Thyroid gland (tissue), 4 donors: ENCODE data around the gene BRWD1. TPM values are rescaled to one million over a fixed set of nuclear protein-coding genes. Genes with fewer than 3 reads are reported as not detected.

Experiments used
- DNase-seq, 2 donors: peaks; one replicate each; pipeline ENCODE4 v3.0.0-alpha.2; 2019
- H3K27ac ChIP-seq, 3 donors: fragments of 200-600 bp; sonication (generic); 1 replicate in 2 of 3; 2 replicates in 1 of 3; pipeline ENCODE4 v1.5.1; 2016 to 2019; ENCODE audit warnings: mild to moderate bottlenecking in 1 of 3, moderate library complexity in 1 of 3
- H3K27me3 ChIP-seq: fragments of 200-600 bp; sonication (generic); one replicate; pipeline ENCODE4 v1.5.1; 2019
- H3K36me3 ChIP-seq, 2 donors: fragments of 200-600 bp; sonication (generic); one replicate each; pipeline ENCODE4 v1.5.1; 2016 to 2019
- H3K4me1 ChIP-seq, 2 donors: fragments of 200-600 bp; sonication (generic); one replicate each; pipeline ENCODE4 v1.5.1; 2017 to 2019
- H3K4me3 ChIP-seq, 3 donors: fragments of 200-600 bp; sonication (generic); replicated peaks in 1 of 3; 1 replicate in 2 of 3; 2 replicates in 1 of 3; pipeline ENCODE4 v1.5.1; 2016; ENCODE audit warnings: mild to moderate bottlenecking in 1 of 3
- H3K9me3 ChIP-seq: fragments of 200-600 bp; sonication (generic); one replicate; pipeline ENCODE4 v1.5.1; 2017
- CTCF ChIP-seq, 6 experiments: fragments of 200-600 bp in 3 of 6; fragments of 450-650 bp in 3 of 6; sonication (generic) in 3 of 6; IDR thresholded peaks; one replicate each; pipeline ENCODE4 v1.5.1; 2016 to 2019; ENCODE audit warnings: antibody characterized with exemption in 6 of 6, mild to moderate bottlenecking in 2 of 6, inconsistent platforms in 1 of 6, moderate library complexity in 1 of 6
- POLR2A ChIP-seq, 2 donors: fragments of 450-650 bp; IDR thresholded peaks; one replicate each; pipeline ENCODE4 v1.6.1; 2017; ENCODE audit warnings: antibody characterized with exemption in 2 of 2, mild to moderate bottlenecking in 2 of 2, moderate library complexity in 1 of 2
- WGBS, 2 donors: methylation state at CpG; one replicate each; pipeline ENCODE4 v1.1.5; 2017; 5-methylcytosine and 5-hydroxymethylcytosine counted together
- intact Hi-C: fragments of 100-400 bp; cut with DNase I; formaldehyde crosslinking; loops from one replicate; pipeline ENCODE4 v1.15.1; 2023
- total RNA-seq, 4 donors: library from RNA; depleted of rRNA; stranded (reverse); fragments of >200 nt; gene quantifications; one replicate each; pipeline ENCODE4 v1.2.3, GENCODE V29; 2016

BRWD1 gene
- total RNA-seq: 100 to 1,000 TPM in 1 of 4 donors, 10 to 100 TPM in 3; 66.6 to 125 (median 85.3) TPM

- Histone ChIP-seq H3K27ac (peak within 1 kb of the TSS; percentile 93 to 98 (median 97)), H3K9me3 (no peaks in the 10 kb centered on the region), H3K4me1 (peaks cover 6 to 11% of the 10 kb centered on the region in 2 donors), H3K36me3 (no peaks in the 10 kb centered on the region), H3K27me3 (no peaks in the 10 kb centered on the region), H3K4me3 (peak within 1 kb of the TSS; percentile 85 to 98 (median 94))
- WGBS, 2 donors: no CpG with 5 or more reads among the region's 78 CpGs
- intact Hi-C loops: loop anchor here (2.0 to 5.0 kb wide), 2 partner anchors 35 to 74 kb away; partner anchors contain the start of gene HMGN1
- DNase-seq: peak; percentile 73 to 76
- peak in 3 of 6 experiments; percentile 18 to 34 (median 23) for TF ChIP-seq CTCF (IDR thresholded peaks at IDR 0.05)
- peak; percentile 13 to 80 for TF ChIP-seq POLR2A (IDR thresholded peaks at IDR 0.05)
Observed at GRCh38 chr21:39313571-39314142, at the start of gene BRWD1. BRWD1 (minus strand) TSS chr21:39313632; CDS start chr21:39313491, 141 bp downstream.

- H3K27me3 ChIP-seq: no peaks in the 10 kb centered on the region
- H3K4me1 ChIP-seq: no peaks in the 10 kb centered on the region
- WGBS, 2 donors: 91 to 92% methylated on average over 3 of the region's 3 CpGs
- no peaks in the 10 kb centered on the region for H3K9me3 ChIP-seq
- no peak overlapping the region for H3K4me3 ChIP-seq
- no peak overlapping the region for H3K27ac ChIP-seq
- no peak for DNase-seq
- H3K36me3 ChIP-seq: no peaks in the 10 kb centered on the region
- intact Hi-C loops: no loop called here
- TF ChIP-seq CTCF (IDR thresholded peaks at IDR 0.05) (no peak), POLR2A (IDR thresholded peaks at IDR 0.05) (no peak)
Observed at GRCh38 chr21:39362733-39363132, 49.3 kb upstream of the BRWD1 start.

- H3K27ac ChIP-seq: no peak overlapping the region
- intact Hi-C loops: no loop called here
- 78 to 83% methylated on average over 4 of the region's 4 CpGs for WGBS, 2 donors
- TF ChIP-seq POLR2A (IDR thresholded peaks at IDR 0.05) (no peak), CTCF (IDR thresholded peaks at IDR 0.05) (no peak)
- DNase-seq: no peak
- no peaks in the 10 kb centered on the region for H3K4me1 ChIP-seq
- H3K36me3 ChIP-seq: no peaks in the 10 kb centered on the region
- H3K27me3 ChIP-seq: no peaks in the 10 kb centered on the region
- no peaks in the 10 kb centered on the region for H3K9me3 ChIP-seq
- no peak overlapping the region for H3K4me3 ChIP-seq
Observed at GRCh38 chr21:39359382-39359781, 46.0 kb upstream of the BRWD1 start.

GRCh38 chr21:39353295-39353694, 39.9 kb upstream of the BRWD1 start:
- no peak for DNase-seq
- H3K4me3 ChIP-seq: no peak overlapping the region
- no peaks in the 10 kb centered on the region for H3K9me3 ChIP-seq
- no peaks in the 10 kb centered on the region for H3K4me1 ChIP-seq
- intact Hi-C loops: loop anchor here (5.0 kb wide), 1 partner anchor 34 kb away; no protein-coding TSS in a partner anchor
- H3K27me3 ChIP-seq: no peaks in the 10 kb centered on the region
- H3K36me3 ChIP-seq: no peaks in the 10 kb centered on the region
- no peak for TF ChIP-seq POLR2A (IDR thresholded peaks at IDR 0.05)
- no peak for TF ChIP-seq CTCF (IDR thresholded peaks at IDR 0.05)
- no peak overlapping the region for H3K27ac ChIP-seq
- 88 to 90% methylated on average over 3 of the region's 3 CpGs for WGBS, 2 donors
